GM08714 (cell line): ENCODE results near the gene TSPY9.
"Not testable (repeated sequence)": the region's sequence is repeated elsewhere in the genome, so short reads cannot be mapped to it uniquely, and the experiment has no call there.

Experiments used
- H3K4me3 ChIP-seq: fragments of 200-500 bp; sonication (Bioruptor generic); 2 replicates; pipeline ENCODE4 v1.5.1; 2014; ENCODE audit warnings: mild to moderate bottlenecking, low read length, inconsistent platforms

The TSPY9 gene, protein sequence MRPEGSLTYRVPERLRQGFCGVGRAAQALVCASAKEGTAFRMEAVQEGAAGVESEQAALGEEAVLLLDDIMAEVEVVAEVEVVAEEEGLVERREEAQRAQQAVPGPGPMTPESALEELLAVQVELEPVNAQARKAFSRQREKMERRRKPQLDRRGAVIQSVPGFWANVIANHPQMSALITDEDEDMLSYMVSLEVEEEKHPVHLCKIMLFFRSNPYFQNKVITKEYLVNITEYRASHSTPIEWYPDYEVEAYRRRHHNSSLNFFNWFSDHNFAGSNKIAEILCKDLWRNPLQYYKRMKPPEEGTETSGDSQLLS

DNA sequence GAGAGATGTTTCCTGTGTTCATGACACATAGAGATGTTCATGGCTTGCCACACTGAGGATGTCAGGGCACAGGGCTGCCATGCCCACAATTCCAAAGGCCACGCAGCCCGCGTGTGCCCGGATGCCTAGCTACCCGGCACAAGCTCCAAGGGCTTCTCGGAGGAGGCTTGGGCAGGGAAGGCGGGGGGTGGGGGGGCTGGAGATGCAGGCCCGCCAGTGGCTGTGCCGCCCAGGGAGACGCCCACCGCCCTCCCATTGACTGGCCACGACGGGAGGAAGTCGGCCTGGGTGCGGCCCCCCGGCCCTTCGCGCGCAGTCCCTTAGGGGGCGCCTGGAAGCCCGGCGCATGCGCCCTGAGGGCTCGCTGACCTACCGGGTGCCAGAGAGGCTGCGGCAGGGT is at the start of gene TSPY9:
TSPY9 (plus strand) TSS at position 301 of the 400 bp plus-strand sequence; CDS start at position 347, 46 bp downstream.
- H3K4me3 ChIP-seq, result not testable (repeated sequence)

DNA sequence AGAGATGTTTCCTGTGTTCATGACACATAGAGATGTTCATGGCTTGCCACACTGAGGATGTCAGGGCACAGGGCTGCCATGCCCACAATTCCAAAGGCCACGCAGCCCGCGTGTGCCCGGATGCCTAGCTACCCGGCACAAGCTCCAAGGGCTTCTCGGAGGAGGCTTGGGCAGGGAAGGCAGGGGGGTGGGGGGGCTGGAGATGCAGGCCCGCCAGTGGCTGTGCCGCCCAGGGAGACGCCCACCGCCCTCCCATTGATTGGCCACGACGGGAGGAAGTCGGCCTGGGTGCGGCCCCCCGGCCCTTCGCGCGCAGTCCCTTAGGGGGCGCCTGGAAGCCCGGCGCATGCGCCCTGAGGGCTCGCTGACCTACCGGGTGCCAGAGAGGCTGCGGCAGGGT is 20.4 kb upstream of the TSPY9 start, which contains the start of gene TSPY1:
TSPY1 (plus strand) TSS at position 301 of the 400 bp plus-strand sequence; CDS start at position 347, 46 bp downstream.
- H3K4me3 ChIP-seq, result not testable (repeated sequence)

GRCh38 chrY:9504396-9504795 is 17.3 kb downstream of the TSPY9 start:
- H3K4me3 ChIP-seq, result not testable (repeated sequence)

DNA sequence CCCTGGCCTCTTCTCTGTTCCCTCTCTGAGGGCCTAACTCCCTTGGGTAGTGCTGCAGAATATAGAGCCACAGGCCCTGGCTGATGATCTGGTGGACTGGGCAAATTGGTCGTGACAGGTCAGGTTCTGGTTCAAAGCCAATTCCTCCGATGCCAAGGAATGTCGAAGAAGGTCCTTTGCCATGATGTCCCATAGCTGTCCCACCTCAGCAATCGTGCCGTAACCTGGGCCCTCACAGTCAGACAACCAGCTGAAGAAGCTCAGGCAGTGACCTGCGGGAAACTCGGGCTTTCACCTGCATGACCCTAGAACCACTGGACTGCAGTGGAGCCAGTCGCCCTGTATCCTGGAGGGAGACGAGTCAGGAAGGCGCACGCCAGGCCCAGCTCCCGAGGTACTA is 29.2 kb downstream of the TSPY9 start:
- not testable (repeated sequence) for H3K4me3 ChIP-seq

- not testable (repeated sequence) for H3K4me3 ChIP-seq
These were observed 40.5 kb downstream of the TSPY9 start, which contains the start of gene TSPY10 for GRCh38 chrY:9527580-9527979. TSPY10 (plus strand) TSS chrY:9527880; CDS start chrY:9527926, 46 bp downstream.
